HepG2 (cell line): ENCODE measurements around the gene HNRNPM. TPM values are rescaled to one million over a fixed set of nuclear protein-coding genes. Genes with fewer than 3 reads are reported as not detected.

ENCODE experiments used
- ARNTL ChIP-seq: sonication (generic); formaldehyde crosslinking; IDR thresholded peaks from 2 replicates; pipeline ENCODE4 v1.4.0; 2020; ENCODE audit warnings: mild to moderate bottlenecking, missing genetic modification reagents
- BORCS8-MEF2B ChIP-seq: sonication (generic); formaldehyde crosslinking; IDR thresholded peaks from 2 replicates; pipeline ENCODE4 v1.8.0; 2022; ENCODE audit warnings: mild to moderate bottlenecking, missing genetic modification reagents
- CREB1 ChIP-seq, 2 experiments: fragments of 450-650 bp in 1 of 2; IDR thresholded peaks; 2 replicates each; pipeline ENCODE4 v1.6.1; 2016 to 2017; ENCODE audit warnings: control low read depth in 1 of 2, mild to moderate bottlenecking in 1 of 2, missing compliant biosample characterization in 1 of 2, missing genetic modification characterization in 1 of 2
- DNMT3B ChIP-seq: conservative IDR thresholded peaks from 2 replicates; pipeline ENCODE4 v1.6.1; 2016; ENCODE audit warnings: missing biosample characterization, control low read depth
- GATAD1 ChIP-seq: IDR thresholded peaks from 2 replicates; pipeline ENCODE4 v1.6.1; 2016; ENCODE audit warnings: missing genetic modification reagents, missing compliant biosample characterization
- HNRNPLL ChIP-seq: fragments of 200-400 bp; formaldehyde crosslinking; IDR thresholded peaks from 2 replicates; pipeline ENCODE4 v1.6.1; 2017; ENCODE audit warnings: mild to moderate bottlenecking, low read depth, low read length; ENCODE audit not compliant: poor library complexity, severe bottlenecking
- ISX ChIP-seq: sonication (generic); formaldehyde crosslinking; conservative IDR thresholded peaks from 2 replicates; pipeline ENCODE4 v1.5.0; 2020; ENCODE audit warnings: missing genetic modification reagents
- MXD4 ChIP-seq: IDR thresholded peaks from 2 replicates; pipeline ENCODE4 v1.6.1; 2016; ENCODE audit warnings: mild to moderate bottlenecking, missing biosample characterization, missing genetic modification reagents
- PITX1 ChIP-seq: sonication (generic); formaldehyde crosslinking; IDR thresholded peaks from 2 replicates; pipeline ENCODE4 v1.5.1; 2020; ENCODE audit warnings: mild to moderate bottlenecking, missing genetic modification reagents
- SALL2 ChIP-seq: sonication (generic); formaldehyde crosslinking; IDR thresholded peaks from 2 replicates; pipeline ENCODE4 v1.8.1; 2023; ENCODE audit warnings: mild to moderate bottlenecking, missing genetic modification reagents, inconsistent platforms
- SP2 ChIP-seq: sonication (generic); formaldehyde crosslinking; IDR thresholded peaks from 2 replicates; pipeline ENCODE4 v1.5.1; 2020; ENCODE audit warnings: mild to moderate bottlenecking, missing genetic modification reagents
- ZBTB20 ChIP-seq: sonication (generic); formaldehyde crosslinking; IDR thresholded peaks from 2 replicates; pipeline ENCODE4 v1.8.1; 2023; ENCODE audit warnings: missing genetic modification reagents, low read depth, mild to moderate bottlenecking, borderline replicate concordance
- ZFX ChIP-seq: sonication (generic); formaldehyde crosslinking; IDR thresholded peaks from 2 replicates; pipeline ENCODE4 v1.4.0; 2020; ENCODE audit warnings: mild to moderate bottlenecking, low read depth, missing genetic modification reagents, moderate library complexity
- ZNF235 ChIP-seq: sonication (generic); formaldehyde crosslinking; IDR thresholded peaks from 2 replicates; pipeline ENCODE4 v1.8.1; 2023; ENCODE audit warnings: mild to moderate bottlenecking, missing genetic modification reagents, borderline replicate concordance
- ZNF574 ChIP-seq: sonication (generic); formaldehyde crosslinking; IDR thresholded peaks from 2 replicates; pipeline ENCODE4 v1.4.0; 2020; ENCODE audit warnings: missing genetic modification reagents
- ZNF691 ChIP-seq: sonication (generic); formaldehyde crosslinking; IDR thresholded peaks from 2 replicates; pipeline ENCODE4 v1.4.0; 2020; ENCODE audit warnings: missing genetic modification reagents, low read depth, mild to moderate bottlenecking, borderline replicate concordance
- ZNF878 ChIP-seq: sonication (generic); formaldehyde crosslinking; IDR thresholded peaks from 2 replicates; pipeline ENCODE4 v1.8.1; 2023; ENCODE audit warnings: mild to moderate bottlenecking, missing genetic modification reagents, moderate library complexity
- polyA plus RNA-seq, 8 experiments: library from polyadenylated mRNA; depleted of rRNA in 3 of 8; stranded (reverse) in 7 of 8; unstranded in 1 of 8; fragments of >200 nt; fragmentation: Illumina TruSeq in 4 of 8; extraction: Trizol in 4 of 8; gene quantifications; 2 replicates each; pipeline versions ENCODE4 v1.2.1 to v1.2.3, GENCODE V29; 2011 to 2016; ENCODE audit warnings: low read depth in 4 of 8, missing spikeins in 1 of 8, mixed read lengths in 1 of 8; ENCODE audit not compliant: insufficient read depth in 1 of 8
- total RNA-seq, 5 experiments: library from RNA; depleted of rRNA; stranded (reverse); fragments of >200 nt; fragmentation: Illumina TruSeq; extraction: Trizol; gene quantifications; 2 replicates each; pipeline ENCODE4 v1.2.3, GENCODE V29; 2016; ENCODE audit warnings: low read depth in 1 of 5
- TF ChIP-seq, protein P1 (sequence below): sonication (generic); formaldehyde crosslinking; IDR thresholded peaks from 2 replicates; pipeline ENCODE4 v1.4.0; 2020; ENCODE audit warnings: mild to moderate bottlenecking, missing genetic modification reagents
- TF ChIP-seq, protein P2 (sequence below): IDR thresholded peaks from 2 replicates; pipeline ENCODE4 v1.6.1; 2016; ENCODE audit warnings: mild to moderate bottlenecking
- TF ChIP-seq, protein P3 (sequence below): sonication (generic); formaldehyde crosslinking; IDR thresholded peaks from 2 replicates; pipeline ENCODE4 v1.8.1; 2023; ENCODE audit warnings: mild to moderate bottlenecking, moderate library complexity, missing genetic modification reagents

The HNRNPM gene
- total and polyA plus RNA-seq, 2 of the 13 experiments (the other 11 are each of a cell fraction or from before 2014, with no cell fraction given) = 56.7 to 102 TPM

- TF ChIP-seq, protein P1, sequence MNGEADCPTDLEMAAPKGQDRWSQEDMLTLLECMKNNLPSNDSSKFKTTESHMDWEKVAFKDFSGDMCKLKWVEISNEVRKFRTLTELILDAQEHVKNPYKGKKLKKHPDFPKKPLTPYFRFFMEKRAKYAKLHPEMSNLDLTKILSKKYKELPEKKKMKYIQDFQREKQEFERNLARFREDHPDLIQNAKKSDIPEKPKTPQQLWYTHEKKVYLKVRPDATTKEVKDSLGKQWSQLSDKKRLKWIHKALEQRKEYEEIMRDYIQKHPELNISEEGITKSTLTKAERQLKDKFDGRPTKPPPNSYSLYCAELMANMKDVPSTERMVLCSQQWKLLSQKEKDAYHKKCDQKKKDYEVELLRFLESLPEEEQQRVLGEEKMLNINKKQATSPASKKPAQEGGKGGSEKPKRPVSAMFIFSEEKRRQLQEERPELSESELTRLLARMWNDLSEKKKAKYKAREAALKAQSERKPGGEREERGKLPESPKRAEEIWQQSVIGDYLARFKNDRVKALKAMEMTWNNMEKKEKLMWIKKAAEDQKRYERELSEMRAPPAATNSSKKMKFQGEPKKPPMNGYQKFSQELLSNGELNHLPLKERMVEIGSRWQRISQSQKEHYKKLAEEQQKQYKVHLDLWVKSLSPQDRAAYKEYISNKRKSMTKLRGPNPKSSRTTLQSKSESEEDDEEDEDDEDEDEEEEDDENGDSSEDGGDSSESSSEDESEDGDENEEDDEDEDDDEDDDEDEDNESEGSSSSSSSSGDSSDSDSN (CRISPR knock-in tag) = peak; percentile 92
- TF ChIP-seq BORCS8-MEF2B (CRISPR knock-in tag) (peak; percentile 73), ZFX (CRISPR knock-in tag) (peak; percentile 62), ISX (CRISPR knock-in tag) (no peak), SP2 (CRISPR knock-in tag) (peak; percentile 27; the same call in 1 of the 2 replicates), DNMT3B (CRISPR knock-in tag) (0 out of 2 replicates have a peak, but pooled peaks have one; percentile 23), ZNF574 (peak; percentile 34; the same call in 1 of the 2 replicates), ZNF878 (CRISPR knock-in tag) (peak; percentile 66; the same call in 1 of the 2 replicates), GATAD1 (no peak), PITX1 (CRISPR knock-in tag) (peak; percentile 53; the same call in 1 of the 2 replicates), ARNTL (peak; percentile 52; the same call in 1 of the 2 replicates), ZNF691 (CRISPR knock-in tag) (no peak; the same call in 1 of the 2 replicates), HNRNPLL (peak; percentile 94), ZNF235 (CRISPR knock-in tag) (0 out of 2 replicates have a peak, but pooled peaks have one; percentile 61), CREB1 (IDR thresholded peaks at IDR 0.05) (no peak), CREB1 (CRISPR knock-in tag; IDR thresholded peaks at IDR 0.05) (no peak), ZBTB20 (CRISPR knock-in tag) (peak; percentile 20; the same call in 1 of the 2 replicates), MXD4 (CRISPR knock-in tag) (peak; percentile 96), SALL2 (peak; percentile 43; the same call in 1 of the 2 replicates)
- TF ChIP-seq, protein P2, sequence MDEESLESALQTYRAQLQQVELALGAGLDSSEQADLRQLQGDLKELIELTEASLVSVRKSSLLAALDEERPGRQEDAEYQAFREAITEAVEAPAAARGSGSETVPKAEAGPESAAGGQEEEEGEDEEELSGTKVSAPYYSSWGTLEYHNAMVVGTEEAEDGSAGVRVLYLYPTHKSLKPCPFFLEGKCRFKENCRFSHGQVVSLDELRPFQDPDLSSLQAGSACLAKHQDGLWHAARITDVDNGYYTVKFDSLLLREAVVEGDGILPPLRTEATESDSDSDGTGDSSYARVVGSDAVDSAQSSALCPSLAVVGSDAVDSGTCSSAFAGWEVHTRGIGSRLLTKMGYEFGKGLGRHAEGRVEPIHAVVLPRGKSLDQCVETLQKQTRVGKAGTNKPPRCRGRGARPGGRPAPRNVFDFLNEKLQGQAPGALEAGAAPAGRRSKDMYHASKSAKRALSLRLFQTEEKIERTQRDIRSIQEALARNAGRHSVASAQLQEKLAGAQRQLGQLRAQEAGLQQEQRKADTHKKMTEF (CRISPR knock-in tag) = peak; percentile 53; the same call in 1 of the 2 replicates
- TF ChIP-seq, protein P3, sequence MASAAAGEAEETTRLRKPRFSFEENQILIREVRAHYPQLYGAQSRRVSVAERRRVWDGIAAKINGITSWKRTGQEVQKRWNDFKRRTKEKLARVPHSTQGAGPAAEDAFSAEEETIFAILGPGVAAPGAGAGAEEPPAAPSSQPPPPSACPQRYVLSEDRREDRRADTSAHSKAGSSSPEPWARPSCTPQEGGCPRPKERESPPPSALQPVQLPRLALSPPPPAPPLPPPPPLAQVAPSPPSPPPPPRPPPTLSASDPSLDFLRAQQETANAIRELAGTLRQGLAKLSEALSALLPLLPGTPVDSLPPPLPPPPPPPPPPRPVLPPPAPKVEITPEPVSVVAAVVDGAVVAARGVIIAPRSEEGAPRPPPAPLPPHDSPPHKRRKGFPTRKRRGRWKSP (CRISPR knock-in tag) = peak; percentile 76; the same call in 1 of the 2 replicates
Measured at GRCh38 chr19:8505680-8506401, 61.1 kb downstream of the HNRNPM start (continued).
